Stomach (tissue), 9 donors: ENCODE data around the gene DOCK3. TPM values are rescaled to one million over a fixed set of nuclear protein-coding genes. Genes with fewer than 3 reads are reported as not detected.

Experiments used
- DNase-seq, 2 donors: peaks; one replicate each; pipeline versions ENCODE4 v3.0.0 to v3.0.0-alpha.2; 2013 to 2019
- H3K27ac ChIP-seq, 5 donors: fragments of 200-600 bp in 4 of 5; sonication (generic) in 4 of 5; one replicate each; pipeline ENCODE4 v1.5.1; 2013 to 2019; ENCODE audit warnings: mild to moderate bottlenecking in 1 of 5, moderate library complexity in 1 of 5
- H3K27me3 ChIP-seq, 3 donors: fragments of 200-600 bp; sonication (generic); one replicate each; pipeline ENCODE4 v1.5.1; 2017 to 2019; ENCODE audit warnings: mixed run types in 1 of 3
- H3K36me3 ChIP-seq, 4 donors: fragments of 200-600 bp; sonication (generic); 1 replicate in 3 of 4; 2 replicates in 1 of 4; pipeline ENCODE4 v1.5.1; 2016 to 2019
- H3K4me1 ChIP-seq, 4 donors: fragments of 200-600 bp; sonication (generic); one replicate each; pipeline ENCODE4 v1.5.1; 2016 to 2019
- H3K4me3 ChIP-seq, 4 donors: fragments of 200-600 bp; sonication (generic) in 3 of 4; one replicate each; pipeline ENCODE4 v1.5.1; 2016 to 2019; ENCODE audit warnings: mild to moderate bottlenecking in 1 of 4
- H3K9me3 ChIP-seq, 4 donors: fragments of 200-600 bp; sonication (generic); one replicate each; pipeline ENCODE4 v1.5.1; 2016 to 2019
- EP300 ChIP-seq: sonication (generic); formaldehyde crosslinking; IDR thresholded peaks from one replicate; pipeline ENCODE4 v1.6.1; 2017; ENCODE audit warnings: antibody characterized with exemption
- POLR2A ChIP-seq, 4 donors: fragments of 450-650 bp; IDR thresholded peaks; one replicate each; pipeline ENCODE4 v1.6.1; 2016; ENCODE audit warnings: antibody characterized with exemption in 4 of 4, control low read depth in 2 of 4, mild to moderate bottlenecking in 1 of 4, moderate library complexity in 1 of 4
- POLR2AphosphoS5 ChIP-seq, 3 donors: sonication (generic); formaldehyde crosslinking; IDR thresholded peaks; one replicate each; pipeline ENCODE4 v1.6.1; 2016; ENCODE audit warnings: antibody characterized with exemption in 3 of 3
- WGBS, 5 donors: extraction: QIAGEN DNeasy Blood & Tissue Kit in 3 of 5; methylation state at CpG; one replicate each; pipeline versions ENCODE4 v1.1.5 to v1.1.7; 2013 to 2018; 5-methylcytosine and 5-hydroxymethylcytosine counted together
- intact Hi-C: fragments of 100-400 bp; cut with DNase I; formaldehyde crosslinking; loops from one replicate; pipeline ENCODE4 v1.15.1; 2023; ENCODE audit warnings: low total_unique reads
- polyA plus RNA-seq, 3 donors: library from polyadenylated mRNA; stranded (reverse); fragments of 200-250 nt; gene quantifications; one replicate each; pipeline ENCODE4 v1.2.3, GENCODE V29; 2013
- total RNA-seq, 5 donors: library from RNA; depleted of rRNA; stranded (reverse); fragments of >200 nt; gene quantifications; one replicate each; pipeline versions ENCODE4 v1.1.0 to v1.2.3, GENCODE V29; 2014 to 2016
- TF ChIP-seq, protein P1 (sequence below), 7 experiments: fragments of 450-650 bp in 4 of 7; fragments of 200-600 bp in 3 of 7; sonication (generic) in 3 of 7; IDR thresholded peaks; one replicate each; pipeline ENCODE4 v1.5.1; 2016 to 2019; ENCODE audit warnings: antibody characterized with exemption in 7 of 7, control low read depth in 2 of 7, mild to moderate bottlenecking in 1 of 7
- donor health status: healthy with polysubstance abuse.
- donor health status: Bipolar disorder and iron deficiency.
- donor health status: healthy.

Gene DOCK3
- total and polyA plus RNA-seq, 8 donors = 0.06 to 2.3 (median 1.0) TPM; not detected in 2

DNA sequence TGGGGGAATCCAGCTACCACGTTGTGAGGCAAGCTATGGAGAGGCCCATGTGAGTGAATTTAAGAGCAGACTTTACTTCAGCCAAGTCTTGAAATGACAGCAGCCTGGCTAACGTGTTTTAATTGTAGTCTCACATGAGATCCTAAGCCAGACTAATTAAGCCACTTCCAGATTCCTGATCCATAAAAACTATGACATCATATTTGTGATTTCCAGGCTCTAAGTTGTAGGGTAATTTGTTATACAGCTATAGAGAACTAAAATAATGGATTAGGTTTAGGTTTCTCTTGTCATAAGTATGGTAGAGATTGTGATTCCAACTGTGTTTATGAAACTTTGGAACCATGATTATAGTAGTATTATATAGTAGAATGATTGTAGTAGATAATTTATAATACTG is 329.5 kb downstream of the DOCK3 start:
- Histone ChIP-seq H3K27me3 (no peaks in the 10 kb centered on the region), H3K9me3 (no peaks in the 10 kb centered on the region), H3K4me1 (no peaks in the 10 kb centered on the region), H3K4me3 (no peak overlapping the region), H3K36me3 (no peaks in the 10 kb centered on the region), H3K27ac (no peak overlapping the region)
- DNase-seq = no peak
- 35 to 61% (median 42%) methylated on average over 2 of the region's 2 CpGs for WGBS, 5 donors
- TF ChIP-seq, protein P1, sequence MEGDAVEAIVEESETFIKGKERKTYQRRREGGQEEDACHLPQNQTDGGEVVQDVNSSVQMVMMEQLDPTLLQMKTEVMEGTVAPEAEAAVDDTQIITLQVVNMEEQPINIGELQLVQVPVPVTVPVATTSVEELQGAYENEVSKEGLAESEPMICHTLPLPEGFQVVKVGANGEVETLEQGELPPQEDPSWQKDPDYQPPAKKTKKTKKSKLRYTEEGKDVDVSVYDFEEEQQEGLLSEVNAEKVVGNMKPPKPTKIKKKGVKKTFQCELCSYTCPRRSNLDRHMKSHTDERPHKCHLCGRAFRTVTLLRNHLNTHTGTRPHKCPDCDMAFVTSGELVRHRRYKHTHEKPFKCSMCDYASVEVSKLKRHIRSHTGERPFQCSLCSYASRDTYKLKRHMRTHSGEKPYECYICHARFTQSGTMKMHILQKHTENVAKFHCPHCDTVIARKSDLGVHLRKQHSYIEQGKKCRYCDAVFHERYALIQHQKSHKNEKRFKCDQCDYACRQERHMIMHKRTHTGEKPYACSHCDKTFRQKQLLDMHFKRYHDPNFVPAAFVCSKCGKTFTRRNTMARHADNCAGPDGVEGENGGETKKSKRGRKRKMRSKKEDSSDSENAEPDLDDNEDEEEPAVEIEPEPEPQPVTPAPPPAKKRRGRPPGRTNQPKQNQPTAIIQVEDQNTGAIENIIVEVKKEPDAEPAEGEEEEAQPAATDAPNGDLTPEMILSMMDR (IDR thresholded peaks at IDR 0.05) = no peak
- no peak for TF ChIP-seq POLR2A (IDR thresholded peaks at IDR 0.05)
- no peak for TF ChIP-seq EP300
- no peak for TF ChIP-seq POLR2AphosphoS5 (IDR thresholded peaks at IDR 0.05)
- intact Hi-C loops = no loop called here

DNA sequence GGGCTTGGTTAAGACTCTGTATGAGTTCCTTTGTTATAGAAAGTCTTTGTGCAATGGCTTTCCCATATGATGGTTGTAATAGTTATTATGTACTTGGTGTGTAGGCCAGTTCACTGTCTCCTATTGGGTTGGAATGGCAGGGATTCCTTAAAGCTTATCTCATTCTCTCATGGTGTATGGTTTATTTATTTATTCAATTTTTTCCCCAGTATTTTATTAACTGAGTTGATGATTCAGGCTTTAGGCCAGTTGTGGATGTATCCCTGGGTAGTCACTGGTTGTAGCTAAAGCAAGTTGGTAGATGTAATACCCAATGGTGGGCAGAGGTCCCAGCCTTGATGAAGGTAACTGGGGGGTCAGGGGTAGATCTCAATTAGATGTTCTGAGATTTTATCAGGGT is 349.4 kb downstream of the DOCK3 start:
- intact Hi-C loops = no loop called here
- no peak overlapping the region for H3K27ac ChIP-seq
- H3K36me3 ChIP-seq = no peaks in the 10 kb centered on the region
- TF ChIP-seq POLR2A (IDR thresholded peaks at IDR 0.05) = no peak
- TF ChIP-seq, protein P1 (IDR thresholded peaks at IDR 0.05) = no peak
- no peak for TF ChIP-seq POLR2AphosphoS5 (IDR thresholded peaks at IDR 0.05)
- no peak for TF ChIP-seq EP300
- no peak overlapping the region for H3K4me3 ChIP-seq
- H3K27me3 ChIP-seq = no peaks in the 10 kb centered on the region
- H3K4me1 ChIP-seq = peaks cover 0 to 8% (median 3%) of the 10 kb centered on the region in 4 donors
- DNase-seq = no peak
- peaks cover 0 to 7% (median 0%) of the 10 kb centered on the region in 4 donors for H3K9me3 ChIP-seq

DNA sequence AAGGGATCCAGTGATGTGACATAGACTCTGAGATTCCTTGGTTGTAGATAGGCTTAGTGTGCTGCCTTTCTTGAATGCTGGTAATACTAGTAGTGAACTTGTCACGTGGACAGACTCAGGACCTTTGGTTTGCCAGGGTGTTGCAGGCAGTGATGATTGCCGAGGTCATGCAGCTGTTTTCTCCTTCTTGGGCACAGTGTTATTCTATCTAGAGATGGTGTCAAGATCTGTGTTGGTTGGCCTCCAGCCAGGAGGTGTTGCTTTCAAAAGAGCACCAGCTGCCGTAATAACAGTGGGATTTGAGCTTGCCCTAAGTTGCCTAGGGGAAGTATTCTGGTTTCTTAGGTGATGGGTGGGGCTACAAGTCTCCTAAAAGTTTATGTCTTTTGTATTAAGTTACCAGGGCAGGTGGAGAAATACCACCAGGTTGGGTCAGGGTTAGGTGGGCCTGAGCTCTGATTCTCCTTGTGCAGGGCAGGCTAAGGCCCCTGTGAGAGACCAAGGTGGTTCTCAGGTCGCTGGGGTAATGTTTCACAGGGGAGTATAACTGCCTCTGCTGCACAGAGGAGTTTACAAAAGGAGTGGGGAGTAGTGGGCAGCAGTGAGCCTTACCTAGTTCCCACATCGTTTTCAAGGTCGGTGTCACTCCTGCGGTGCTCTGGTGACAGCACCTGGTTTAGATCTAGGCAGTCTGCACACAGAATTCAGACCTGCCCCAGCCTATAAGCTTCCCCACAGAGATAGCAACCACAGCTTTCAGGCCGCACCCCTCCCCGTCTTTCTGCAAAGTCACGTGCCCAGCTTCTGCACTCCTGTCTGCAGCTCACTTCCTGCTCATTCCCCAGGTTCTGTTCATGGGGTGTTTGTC is 350.3 kb downstream of the DOCK3 start:
- H3K4me1 ChIP-seq = peaks cover 0 to 8% (median 3%) of the 10 kb centered on the region in 4 donors
- TF ChIP-seq, protein P1 (IDR thresholded peaks at IDR 0.05) = no peak
- no peak for TF ChIP-seq EP300
- peak in 1 of 3 donors; percentile 45 for TF ChIP-seq POLR2AphosphoS5 (IDR thresholded peaks at IDR 0.05)
- no peak overlapping the region for H3K27ac ChIP-seq
- intact Hi-C loops = no loop called here
- H3K27me3 ChIP-seq = no peaks in the 10 kb centered on the region
- DNase-seq = peak; percentile 50 to 62
- no peaks in the 10 kb centered on the region for H3K36me3 ChIP-seq
- H3K9me3 ChIP-seq = peaks cover 0 to 4% (median 0%) of the 10 kb centered on the region in 4 donors
- WGBS, 5 donors = 25 to 55% (median 33%) methylated on average over 9 to 10 of the region's 10 CpGs
- no peak overlapping the region for H3K4me3 ChIP-seq

DNA sequence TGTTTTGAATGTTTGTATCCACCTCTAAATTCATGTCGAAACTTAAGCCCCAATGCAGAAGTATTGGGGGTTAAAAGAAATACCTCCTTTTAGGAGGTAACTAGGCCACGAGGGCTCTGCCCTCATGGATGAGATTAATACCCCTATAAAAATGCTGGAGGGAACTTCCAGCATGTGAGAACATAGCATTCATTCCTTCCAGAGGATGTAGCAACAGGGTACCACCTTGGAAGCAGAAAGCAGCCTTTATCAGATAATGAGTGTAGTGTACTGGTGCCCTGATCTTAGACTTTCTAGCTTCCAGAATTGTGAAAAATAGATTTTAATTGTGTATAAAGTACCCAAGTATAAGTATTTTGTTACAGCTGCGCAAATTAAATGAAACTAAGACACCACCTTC is 356.9 kb downstream of the DOCK3 start:
- DNase-seq = no peak
- H3K36me3 ChIP-seq = no peaks in the 10 kb centered on the region
- no peaks in the 10 kb centered on the region for H3K9me3 ChIP-seq
- H3K27ac ChIP-seq = no peak overlapping the region
- no peaks in the 10 kb centered on the region for H3K4me1 ChIP-seq
- no peaks in the 10 kb centered on the region for H3K27me3 ChIP-seq
- 67 to 79% (median 71%) methylated on average over 3 of the region's 3 CpGs for WGBS, 5 donors
- H3K4me3 ChIP-seq = no peak overlapping the region
- intact Hi-C loops = no loop called here
- TF ChIP-seq, protein P1 (IDR thresholded peaks at IDR 0.05) = no peak
- TF ChIP-seq POLR2A (IDR thresholded peaks at IDR 0.05) (no peak), POLR2AphosphoS5 (IDR thresholded peaks at IDR 0.05) (no peak), EP300 (no peak)
